Natural killer cell (primary cell): ENCODE data around the gene MTA3. TPM values are rescaled to one million over a fixed set of nuclear protein-coding genes. Genes with fewer than 3 reads are reported as not detected.
A peak's percentile ranks its signal among the peaks of the same experiment; 100 is the strongest.

Experiments used
- ATAC-seq, 3 donors: fragments of 150-1000 bp in 2 of 3; fragments of 200-7000 bp in 1 of 3; cut with Tn5 transposase; 1 replicate in 1 of 3; 2 replicates in 2 of 3; pipeline ENCODE4 v1.10.0; 2021; ENCODE audit warnings: mild to moderate bottlenecking in 2 of 3, moderate library complexity in 2 of 3
- DNase-seq, 2 donors: peaks; one replicate each; pipeline versions ENCODE4 v3.0.0 to v3.0.0-alpha.2; 2013 to 2021; ENCODE audit warnings: mixed read lengths in 1 of 2
- H3K27ac ChIP-seq: one replicate; pipeline ENCODE4 v1.5.1; 2013; ENCODE audit warnings: mild to moderate bottlenecking, low read length
- H3K27me3 ChIP-seq: one replicate; pipeline ENCODE4 v1.6.1; 2013; ENCODE audit warnings: low read length; ENCODE audit not compliant: control insufficient read depth, insufficient read depth
- H3K36me3 ChIP-seq: one replicate; pipeline ENCODE4 v1.6.1; 2013; ENCODE audit warnings: low read length; ENCODE audit not compliant: control insufficient read depth, insufficient read depth
- H3K4me1 ChIP-seq: one replicate; pipeline ENCODE4 v1.6.1; 2013; ENCODE audit warnings: low read length; ENCODE audit not compliant: control insufficient read depth, insufficient read depth
- H3K4me3 ChIP-seq: one replicate; pipeline ENCODE4 v1.5.1; 2013; ENCODE audit warnings: low read length
- H3K9me3 ChIP-seq: one replicate; pipeline ENCODE4 v1.6.1; 2013; ENCODE audit warnings: low read length; ENCODE audit not compliant: control insufficient read depth, insufficient read depth
- H3K27ac Mint-ChIP-seq, 2 donors: one replicate each; pipeline ENCODE4 v1.8.0; 2022; ENCODE audit warnings: mild to moderate bottlenecking in 2 of 2, mixed read lengths in 2 of 2, moderate library complexity in 1 of 2
- H3K27me3 Mint-ChIP-seq, 2 donors: one replicate each; pipeline ENCODE4 v1.8.0; 2022; ENCODE audit warnings: low read depth in 2 of 2, mixed read lengths in 2 of 2
- H3K36me3 Mint-ChIP-seq: one replicate; pipeline ENCODE4 v1.8.0; 2022; ENCODE audit warnings: mixed read lengths
- H3K4me1 Mint-ChIP-seq, 2 donors: one replicate each; pipeline ENCODE4 v1.8.0; 2022; ENCODE audit warnings: mixed read lengths in 2 of 2
- H3K4me3 Mint-ChIP-seq: one replicate; pipeline ENCODE4 v1.8.0; 2022; ENCODE audit warnings: mild to moderate bottlenecking, moderate library complexity, mixed read lengths
- H3K9me3 Mint-ChIP-seq, 2 donors: one replicate each; pipeline ENCODE4 v1.8.0; 2022; ENCODE audit warnings: mixed read lengths in 2 of 2
- CTCF ChIP-seq: fragments of 200-600 bp; IDR thresholded peaks from one replicate; pipeline ENCODE4 v1.8.0; 2022; ENCODE audit warnings: antibody characterized with exemption
- WGBS: methylation state at CpG from one replicate; pipeline ENCODE4 v1.1.7; 2013; ENCODE audit warnings: missing lambda C conversion rate; ENCODE audit not compliant: insufficient coverage; 5-methylcytosine and 5-hydroxymethylcytosine counted together
- intact Hi-C: fragments of 100-400 bp; cut with micrococcal nuclease; formaldehyde crosslinking; loops from one replicate; pipeline ENCODE4 v1.14.2; 2022
- total RNA-seq, 4 donors: library from RNA; stranded (reverse); fragments of 120-200 nt in 1 of 4; gene quantifications; one replicate each; pipeline versions ENCODE4 v1.2.3 to v1.2.4, GENCODE V29; 2013 to 2022

MTA3 gene
- total RNA-seq, 3 donors from 2014 or later (not counting 1 experiment from before 2014, with no cell fraction given), result 19.4 to 25.0 (median 21.5) TPM

DNA sequence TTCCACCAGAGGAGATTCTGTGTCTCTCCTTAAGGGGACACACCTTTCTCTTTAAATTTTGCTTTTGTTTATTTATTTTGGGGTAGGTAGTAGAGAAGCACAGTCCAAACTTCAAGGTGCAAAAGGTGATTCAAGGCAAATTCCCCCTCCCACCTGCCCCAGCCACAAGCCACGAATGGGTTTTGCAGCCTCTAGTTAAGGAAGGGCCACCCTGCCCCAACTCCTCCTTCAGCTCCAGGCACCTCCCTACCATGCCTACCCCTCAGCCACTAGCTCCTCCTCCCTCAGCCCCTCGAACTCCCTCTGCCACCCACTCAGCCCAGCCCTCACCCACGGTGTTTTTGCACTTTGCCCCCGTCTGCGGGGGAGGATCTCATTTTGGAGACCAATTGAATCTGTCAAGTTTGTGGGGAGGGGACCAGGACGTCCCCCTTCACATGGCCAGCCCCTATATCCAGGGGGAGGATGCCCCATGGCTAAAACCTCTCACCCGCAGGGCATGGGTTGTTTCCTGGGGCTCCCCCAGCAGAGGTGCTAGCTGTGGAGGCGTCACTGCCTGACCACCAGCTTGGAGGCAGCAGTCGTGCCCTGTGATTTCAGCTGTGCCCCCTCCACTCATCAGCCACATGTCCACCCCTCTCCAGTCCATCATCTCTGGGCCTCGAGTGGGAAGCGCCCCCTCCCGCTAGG, 219.5 kb downstream of the MTA3 start:
- no peak overlapping the region for H3K4me3 ChIP-seq
- H3K4me1 ChIP-seq, result peaks cover 37% of the 10 kb centered on the region
- Mint-ChIP-seq H3K36me3 (peaks cover 7% of the 10 kb centered on the region), H3K4me3 (no peak overlapping the region), H3K9me3 (no peaks in the 10 kb centered on the region), H3K4me1 (peaks cover 7 to 32% of the 10 kb centered on the region in 2 donors), H3K27ac (peak overlapping the region in 1 of 2 donors; percentile 66), H3K27me3 (peaks cover 24 to 33% of the 10 kb centered on the region in 2 donors)
- peaks cover 5% of the 10 kb centered on the region for H3K27me3 ChIP-seq
- H3K36me3 ChIP-seq, result no peaks in the 10 kb centered on the region
- H3K9me3 ChIP-seq, result no peaks in the 10 kb centered on the region
- ATAC-seq, result peak; percentile 46 to 85 (median 83)
- H3K27ac ChIP-seq, result no peak overlapping the region
- no peak for DNase-seq
- intact Hi-C loops, result no loop called here
- 38% methylated on average over 9 of the region's 12 CpGs for WGBS
- no peak for TF ChIP-seq CTCF

GRCh38 chr2:42788478-42788793, 220.0 kb downstream of the MTA3 start:
- no peaks in the 10 kb centered on the region for H3K36me3 ChIP-seq
- Mint-ChIP-seq H3K4me1 (peaks cover 7 to 32% of the 10 kb centered on the region in 2 donors), H3K4me3 (no peak overlapping the region), H3K27ac (peak overlapping the region in 1 of 2 donors; percentile 66), H3K27me3 (peaks cover 27 to 35% of the 10 kb centered on the region in 2 donors), H3K36me3 (peaks cover 7% of the 10 kb centered on the region), H3K9me3 (no peaks in the 10 kb centered on the region)
- no peak overlapping the region for H3K27ac ChIP-seq
- no peak overlapping the region for H3K4me3 ChIP-seq
- H3K27me3 ChIP-seq, result peaks cover 5% of the 10 kb centered on the region
- TF ChIP-seq CTCF, result no peak
- ATAC-seq (no peak), DNase-seq (no peak)
- intact Hi-C loops, result no loop called here
- no peaks in the 10 kb centered on the region for H3K9me3 ChIP-seq
- WGBS, result 81% methylated on average over 7 of the region's 9 CpGs
- H3K4me1 ChIP-seq, result peaks cover 41% of the 10 kb centered on the region

DNA sequence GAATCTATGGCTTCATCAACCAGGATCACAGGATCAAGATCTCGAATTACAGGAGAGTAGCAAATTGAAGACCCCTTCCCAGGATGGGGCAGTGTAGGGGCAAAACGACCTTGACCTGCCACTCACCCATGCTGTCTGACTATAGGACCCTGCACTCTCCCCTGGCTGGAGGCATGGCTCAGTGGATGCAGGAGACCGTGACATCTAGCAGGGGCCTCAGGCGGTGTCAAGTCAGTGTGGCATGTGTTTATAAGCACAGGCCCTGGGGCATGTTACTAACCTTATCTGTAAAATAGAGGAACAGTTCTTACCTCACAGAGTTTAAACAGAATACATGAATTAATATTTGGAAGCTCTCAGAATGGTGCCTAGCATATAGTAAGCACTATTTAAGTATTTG, 220.4 kb downstream of the MTA3 start:
- H3K4me3 Mint-ChIP-seq, result no peak overlapping the region
- intact Hi-C loops, result no loop called here
- H3K27ac Mint-ChIP-seq, result peak overlapping the region in 1 of 2 donors; percentile 66
- Histone ChIP-seq H3K9me3 (no peaks in the 10 kb centered on the region), H3K4me1 (peaks cover 43% of the 10 kb centered on the region), H3K36me3 (no peaks in the 10 kb centered on the region), H3K4me3 (no peak overlapping the region), H3K27me3 (peaks cover 5% of the 10 kb centered on the region), H3K27ac (no peak overlapping the region)
- ATAC-seq (no peak), DNase-seq (no peak)
- peaks cover 7 to 32% of the 10 kb centered on the region in 2 donors for H3K4me1 Mint-ChIP-seq
- peaks cover 31 to 39% of the 10 kb centered on the region in 2 donors for H3K27me3 Mint-ChIP-seq
- no peaks in the 10 kb centered on the region for H3K9me3 Mint-ChIP-seq
- TF ChIP-seq CTCF, result no peak
- peaks cover 7% of the 10 kb centered on the region for H3K36me3 Mint-ChIP-seq
- WGBS, result 75% methylated on average over 4 of the region's 4 CpGs

GRCh38 chr2:42789751-42790150, 221.3 kb downstream of the MTA3 start:
- intact Hi-C loops, result no loop called here
- no peak for TF ChIP-seq CTCF
- peaks cover 7 to 32% of the 10 kb centered on the region in 2 donors for H3K4me1 Mint-ChIP-seq

More at GRCh38 chr2:42789751-42790150, 221.3 kb downstream of the MTA3 start:
- Histone ChIP-seq H3K4me1 (peaks cover 43% of the 10 kb centered on the region), H3K4me3 (no peak overlapping the region), H3K27ac (no peak overlapping the region), H3K27me3 (peaks cover 5% of the 10 kb centered on the region), H3K9me3 (no peaks in the 10 kb centered on the region), H3K36me3 (no peaks in the 10 kb centered on the region)
- DNase-seq (no peak), ATAC-seq (no peak)
- no peaks in the 10 kb centered on the region for H3K9me3 Mint-ChIP-seq
- no peak overlapping the region for H3K27ac Mint-ChIP-seq
- 93% methylated on average over 2 of the region's 2 CpGs for WGBS
- H3K36me3 Mint-ChIP-seq, result peaks cover 7% of the 10 kb centered on the region
- H3K4me3 Mint-ChIP-seq, result no peak overlapping the region
- peaks cover 39 to 48% of the 10 kb centered on the region in 2 donors for H3K27me3 Mint-ChIP-seq
